B cell (primary cell): ENCODE data around the gene COL3A1. TPM values are rescaled to one million over a fixed set of nuclear protein-coding genes. Genes with fewer than 3 reads are reported as not detected.

ENCODE experiments used
- ATAC-seq: fragments of 200-7000 bp; cut with Tn5 transposase; one replicate; pipeline ENCODE4 v1.10.0; 2021; ENCODE audit warnings: low read depth, mild to moderate bottlenecking, moderate number of reproducible peaks, moderate library complexity
- CTCF ChIA-PET: fragments of 350-600 bp; sonication (Branson Sonifier 250); formaldehyde crosslinking; loops from one replicate; lab custom pipeline; 2021; ENCODE audit warnings: antibody characterized with exemption, inconsistent platforms; lab: Charles Lee
- POLR2A ChIA-PET: fragments of 350-600 bp; sonication (Branson Sonifier 250); formaldehyde crosslinking; loops from one replicate; lab custom pipeline; 2021; ENCODE audit warnings: antibody characterized with exemption; lab: Charles Lee
- DNase-seq: peaks from one replicate; pipeline ENCODE4 v3.0.0; 2013
- H2AFZ ChIP-seq: 2 replicates; pipeline ENCODE4 v1.6.1; 2012; ENCODE audit warnings: mild to moderate bottlenecking, low read depth, low read length; ENCODE audit not compliant: insufficient read depth, poor library complexity, severe bottlenecking
- H3K27ac ChIP-seq, 2 donors: 1 replicate in 1 of 2; 2 replicates in 1 of 2; pipeline ENCODE4 v1.5.1; 2012 to 2013; ENCODE audit warnings: low read length in 2 of 2, mild to moderate bottlenecking in 2 of 2, moderate library complexity in 1 of 2
- H3K27me3 ChIP-seq, 4 experiments: fragments of 200-600 bp in 1 of 4; sonication (generic) in 1 of 4; replicated peaks in 1 of 4; 1 replicate in 2 of 4; 2 replicates in 2 of 4; pipeline versions ENCODE4 v1.6.1 to v1.7.0; 2013 to 2016; ENCODE audit warnings: low read length in 3 of 4, mild to moderate bottlenecking in 2 of 4, mixed read lengths in 1 of 4, moderate library complexity in 1 of 4; ENCODE audit not compliant: insufficient read depth in 4 of 4, control insufficient read depth in 3 of 4; ENCODE audit errors: control extremely low read depth in 1 of 4
- H3K36me3 ChIP-seq, 2 experiments: replicated peaks in 1 of 2; 1 replicate in 1 of 2; 2 replicates in 1 of 2; pipeline versions ENCODE4 v1.6.1 to v1.7.1; 2013; ENCODE audit warnings: low read length in 1 of 2; ENCODE audit not compliant: insufficient read depth in 2 of 2, control insufficient read depth in 1 of 2; ENCODE audit errors: control extremely low read depth in 1 of 2, extremely low read depth in 1 of 2
- H3K4me1 ChIP-seq, 2 donors: fragments of 200-600 bp in 1 of 2; sonication (generic) in 1 of 2; 1 replicate in 1 of 2; 2 replicates in 1 of 2; pipeline versions ENCODE4 v1.5.1 to v1.6.1; 2013 to 2017; ENCODE audit warnings: low read length in 2 of 2; ENCODE audit not compliant: control insufficient read depth in 2 of 2, insufficient read depth in 2 of 2
- H3K4me2 ChIP-seq: replicated peaks from 2 replicates; pipeline ENCODE3; 2012; ENCODE audit warnings: mild to moderate bottlenecking, low read depth, low read length; ENCODE audit not compliant: poor library complexity, severe bottlenecking
- H3K4me3 ChIP-seq, 5 experiments: fragments of 200-600 bp in 1 of 5; sonication (generic) in 1 of 5; 1 replicate in 3 of 5; 2 replicates in 2 of 5; pipeline versions ENCODE4 v1.5.1 to v1.7.0; 2011 to 2016; ENCODE audit warnings: low read length in 4 of 5, mild to moderate bottlenecking in 4 of 5, low read depth in 2 of 5, control low read depth in 1 of 5, moderate library complexity in 1 of 5; ENCODE audit not compliant: insufficient read depth in 1 of 5; ENCODE audit errors: control extremely low read depth in 1 of 5, extremely low read depth in 1 of 5
- H3K79me2 ChIP-seq: fragments of 200-600 bp; sonication (generic); one replicate; pipeline ENCODE4 v1.6.0; 2016; ENCODE audit warnings: low read length; ENCODE audit not compliant: control insufficient read depth, insufficient read depth
- H3K9ac ChIP-seq: fragments of 200-600 bp; sonication (generic); 2 replicates; pipeline ENCODE4 v1.6.1; 2017; ENCODE audit warnings: mild to moderate bottlenecking, low read length, moderate library complexity
- H3K9me3 ChIP-seq, 3 donors: one replicate each; pipeline versions ENCODE4 v1.6.1 to v1.7.1; 2013; ENCODE audit warnings: low read length in 2 of 3; ENCODE audit not compliant: control insufficient read depth in 2 of 3, insufficient read depth in 1 of 3; ENCODE audit errors: control extremely low read depth in 1 of 3
- H4K20me1 ChIP-seq: 2 replicates; pipeline ENCODE4 v1.6.0; 2012; ENCODE audit warnings: mild to moderate bottlenecking, low read length; ENCODE audit not compliant: insufficient read depth, control insufficient read depth, poor library complexity, severe bottlenecking
- H3K27ac Mint-ChIP-seq: one replicate; pipeline ENCODE4 v1.8.0; 2021; ENCODE audit warnings: mixed read lengths
- H3K27me3 Mint-ChIP-seq: one replicate; pipeline ENCODE4 v1.8.0; 2021; ENCODE audit warnings: mixed read lengths
- H3K4me1 Mint-ChIP-seq: one replicate; pipeline ENCODE4 v1.8.0; 2021; ENCODE audit warnings: mixed read lengths
- H3K4me3 Mint-ChIP-seq: one replicate; pipeline ENCODE4 v1.8.0; 2021; ENCODE audit warnings: mixed read lengths
- H3K9me3 Mint-ChIP-seq: one replicate; pipeline ENCODE4 v1.8.0; 2022; ENCODE audit warnings: mixed read lengths; ENCODE audit not compliant: insufficient read depth
- CTCF ChIP-seq: fragments of 200-600 bp; IDR thresholded peaks from one replicate; pipeline ENCODE4 v1.8.0; 2022; ENCODE audit warnings: antibody characterized with exemption, mild to moderate bottlenecking
- EZH2 ChIP-seq: IDR thresholded peaks from 2 replicates; pipeline ENCODE4 v1.6.1; 2012; ENCODE audit warnings: borderline replicate concordance, low read depth, mild to moderate bottlenecking, moderate library complexity, low read length; ENCODE audit not compliant: insufficient read depth, poor library complexity, severe bottlenecking
- WGBS: methylation state at CpG from one replicate; pipeline ENCODE4 v1.1.5; 2013; ENCODE audit warnings: missing lambda C conversion rate; ENCODE audit not compliant: insufficient coverage; 5-methylcytosine and 5-hydroxymethylcytosine counted together
- intact Hi-C: fragments of 100-400 bp; cut with micrococcal nuclease; formaldehyde crosslinking; loops from one replicate; pipeline ENCODE4 v1.10.0; 2022
- polyA plus RNA-seq: library from polyadenylated mRNA; depleted of rRNA; stranded (reverse); fragments of >200 nt; gene quantifications from 2 replicates; pipeline ENCODE4 v1.2.3, GENCODE V29; 2012
- total RNA-seq, 2 donors: library from RNA; stranded (reverse); fragments of 120-200 nt in 1 of 2; gene quantifications; 1 replicate in 1 of 2; 2 replicates in 1 of 2; pipeline versions ENCODE4 v1.2.3 to v1.2.4, GENCODE V29; 2013 to 2022

Gene COL3A1
- total and polyA plus RNA-seq, 2 donors (not counting 1 experiment from before 2014, with no cell fraction given), result not detected

- Histone ChIP-seq H2AFZ (no peak overlapping the region), H3K9ac (no peak overlapping the region), H3K4me3 (no peak overlapping the region), H3K36me3 (no peaks in the 10 kb centered on the region), H3K27me3 (no peaks in the 10 kb centered on the region), H3K79me2 (no peaks in the 10 kb centered on the region), H4K20me1 (no peaks in the 10 kb centered on the region), H3K9me3 (no peaks in the 10 kb centered on the region), H3K4me1 (no peaks in the 10 kb centered on the region), H3K27ac (no peak overlapping the region), H3K4me2 (no peak overlapping the region)
- H3K4me1 Mint-ChIP-seq, result no peaks in the 10 kb centered on the region
- H3K9me3 Mint-ChIP-seq, result no peaks in the 10 kb centered on the region
- ChIA-PET CTCF (no interaction called here), POLR2A (no interaction called here)
- ATAC-seq (no peak), DNase-seq (no peak)
- H3K27me3 Mint-ChIP-seq, result no peaks in the 10 kb centered on the region
- H3K27ac Mint-ChIP-seq, result no peak overlapping the region
- H3K4me3 Mint-ChIP-seq, result no peak overlapping the region
- intact Hi-C loops, result no loop called here
- no peak for TF ChIP-seq CTCF
- no peak for TF ChIP-seq EZH2
- no CpG with 5 or more reads among the region's 8 CpGs for WGBS
These were observed 2.5 kb downstream of the COL3A1 start for GRCh38 chr2:188976545-188977268.

- CTCF ChIA-PET, result no interaction called here
- WGBS, result no CpG with 5 or more reads among the region's 2 CpGs
These were observed 3.1 kb downstream of the COL3A1 start for GRCh38 chr2:188977317-188977716.

More at GRCh38 chr2:188977317-188977716, 3.1 kb downstream of the COL3A1 start:
- Histone ChIP-seq H3K27me3 (no peaks in the 10 kb centered on the region), H3K27ac (no peak overlapping the region), H3K9me3 (no peaks in the 10 kb centered on the region), H4K20me1 (no peaks in the 10 kb centered on the region), H3K4me3 (no peak overlapping the region), H3K4me1 (no peaks in the 10 kb centered on the region), H3K36me3 (no peaks in the 10 kb centered on the region), H3K79me2 (no peaks in the 10 kb centered on the region), H3K9ac (no peak overlapping the region), H3K4me2 (no peak overlapping the region), H2AFZ (no peak overlapping the region)
- Mint-ChIP-seq H3K4me1 (no peaks in the 10 kb centered on the region), H3K27me3 (no peaks in the 10 kb centered on the region), H3K27ac (no peak overlapping the region), H3K4me3 (no peak overlapping the region), H3K9me3 (no peaks in the 10 kb centered on the region)
- DNase-seq (no peak), ATAC-seq (no peak)
- POLR2A ChIA-PET, result no interaction called here
- no peak for TF ChIP-seq CTCF
- no peak for TF ChIP-seq EZH2
- intact Hi-C loops, result no loop called here
